ENCODE data around the gene PEX16.

PEX16 gene

DNA sequence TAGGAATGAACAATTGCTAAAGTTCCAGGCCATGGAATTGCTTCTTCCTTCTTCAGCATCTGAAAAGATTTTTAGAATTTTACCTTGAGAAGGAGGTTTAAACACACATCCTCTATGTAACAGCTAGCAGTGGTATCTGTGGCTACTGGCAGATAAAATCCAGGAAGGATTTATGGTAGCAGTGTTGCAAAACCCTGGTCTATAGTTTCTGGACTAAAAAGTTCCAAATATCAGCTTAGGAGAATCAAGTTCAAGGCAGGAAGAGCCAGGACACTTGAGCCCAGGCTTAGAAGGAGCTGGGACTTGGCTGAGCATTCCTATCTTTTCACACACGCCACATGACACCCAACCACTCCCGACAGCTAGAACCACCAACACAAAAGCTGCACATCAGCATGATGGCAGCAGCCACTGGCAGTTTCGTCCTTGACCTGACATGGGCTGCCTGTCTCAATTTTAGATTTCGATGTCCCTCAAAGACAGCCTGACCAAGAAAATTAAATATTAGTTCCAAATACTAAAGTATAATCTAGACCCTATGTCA is 18.9 kb upstream of the PEX16 start:
- TF ChIP-seq, protein P1, sequence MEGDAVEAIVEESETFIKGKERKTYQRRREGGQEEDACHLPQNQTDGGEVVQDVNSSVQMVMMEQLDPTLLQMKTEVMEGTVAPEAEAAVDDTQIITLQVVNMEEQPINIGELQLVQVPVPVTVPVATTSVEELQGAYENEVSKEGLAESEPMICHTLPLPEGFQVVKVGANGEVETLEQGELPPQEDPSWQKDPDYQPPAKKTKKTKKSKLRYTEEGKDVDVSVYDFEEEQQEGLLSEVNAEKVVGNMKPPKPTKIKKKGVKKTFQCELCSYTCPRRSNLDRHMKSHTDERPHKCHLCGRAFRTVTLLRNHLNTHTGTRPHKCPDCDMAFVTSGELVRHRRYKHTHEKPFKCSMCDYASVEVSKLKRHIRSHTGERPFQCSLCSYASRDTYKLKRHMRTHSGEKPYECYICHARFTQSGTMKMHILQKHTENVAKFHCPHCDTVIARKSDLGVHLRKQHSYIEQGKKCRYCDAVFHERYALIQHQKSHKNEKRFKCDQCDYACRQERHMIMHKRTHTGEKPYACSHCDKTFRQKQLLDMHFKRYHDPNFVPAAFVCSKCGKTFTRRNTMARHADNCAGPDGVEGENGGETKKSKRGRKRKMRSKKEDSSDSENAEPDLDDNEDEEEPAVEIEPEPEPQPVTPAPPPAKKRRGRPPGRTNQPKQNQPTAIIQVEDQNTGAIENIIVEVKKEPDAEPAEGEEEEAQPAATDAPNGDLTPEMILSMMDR (IDR thresholded peaks at IDR 0.05; ENCODE audit: low read length, missing control alignments): no peak
- H3K4me3 ChIP-seq (replicated peaks; ENCODE audit: low read depth, low read length): no peak overlapping the region
- no peak for DNase-seq (ENCODE audit: low read depth)

GRCh38 chr11:45935349-45936064 is 17.8 kb upstream of the PEX16 start:
- TF ChIP-seq, protein P1 (IDR thresholded peaks at IDR 0.05; ENCODE audit: low read length, missing control alignments): no peak
- no peak overlapping the region for H3K4me3 ChIP-seq (replicated peaks; ENCODE audit: low read depth, low read length)
- DNase-seq (ENCODE audit: low read depth): no peak

DNA sequence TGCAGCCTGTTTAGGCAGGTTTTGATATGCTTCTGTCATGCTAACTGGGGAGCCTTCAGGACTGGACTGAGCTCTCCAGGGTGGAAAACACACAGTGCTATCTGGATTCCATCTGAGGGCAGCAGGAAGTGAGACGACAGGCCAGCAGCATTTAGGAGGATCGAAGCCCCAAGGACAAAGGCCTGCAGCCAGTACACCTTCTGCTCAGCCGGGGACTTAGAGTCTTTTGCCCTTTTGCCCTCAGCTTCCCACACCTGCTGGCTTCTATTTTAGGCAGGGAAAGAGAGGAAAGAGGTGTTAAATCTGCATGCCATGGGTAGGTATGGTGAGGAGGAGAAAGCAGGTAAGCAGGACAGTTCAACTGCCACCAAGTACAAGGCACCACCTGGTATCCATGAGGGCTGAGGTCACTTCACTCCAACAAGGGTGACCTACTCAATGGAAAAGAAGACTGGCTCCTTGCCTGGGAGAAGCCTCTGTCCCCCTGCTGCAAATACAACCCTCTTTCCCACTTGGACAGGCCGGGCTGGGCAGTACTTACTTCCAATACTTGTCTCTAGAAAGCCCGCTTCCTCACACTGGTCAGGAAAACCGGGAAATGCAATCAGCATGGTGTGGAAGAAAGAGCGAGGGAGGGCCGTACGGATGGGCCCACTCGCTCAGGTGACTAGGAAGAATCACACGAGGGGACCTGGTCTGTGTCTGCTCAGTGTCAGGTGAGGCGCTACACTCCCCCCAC is 17.1 kb upstream of the PEX16 start:
- DNase-seq (ENCODE audit: low read depth): no peak
- TF ChIP-seq, protein P1 (IDR thresholded peaks at IDR 0.05; ENCODE audit: low read length, missing control alignments): no peak
- H3K4me3 ChIP-seq (replicated peaks; ENCODE audit: low read depth, low read length): no peak overlapping the region

- H3K4me3 ChIP-seq (replicated peaks; ENCODE audit: low read depth, low read length): no peak overlapping the region
- DNase-seq (ENCODE audit: low read depth): no peak
- TF ChIP-seq, protein P1 (IDR thresholded peaks at IDR 0.05; ENCODE audit: low read length, missing control alignments): no peak
Observed at GRCh38 chr11:45933846-45934579, 16.3 kb upstream of the PEX16 start.

DNA sequence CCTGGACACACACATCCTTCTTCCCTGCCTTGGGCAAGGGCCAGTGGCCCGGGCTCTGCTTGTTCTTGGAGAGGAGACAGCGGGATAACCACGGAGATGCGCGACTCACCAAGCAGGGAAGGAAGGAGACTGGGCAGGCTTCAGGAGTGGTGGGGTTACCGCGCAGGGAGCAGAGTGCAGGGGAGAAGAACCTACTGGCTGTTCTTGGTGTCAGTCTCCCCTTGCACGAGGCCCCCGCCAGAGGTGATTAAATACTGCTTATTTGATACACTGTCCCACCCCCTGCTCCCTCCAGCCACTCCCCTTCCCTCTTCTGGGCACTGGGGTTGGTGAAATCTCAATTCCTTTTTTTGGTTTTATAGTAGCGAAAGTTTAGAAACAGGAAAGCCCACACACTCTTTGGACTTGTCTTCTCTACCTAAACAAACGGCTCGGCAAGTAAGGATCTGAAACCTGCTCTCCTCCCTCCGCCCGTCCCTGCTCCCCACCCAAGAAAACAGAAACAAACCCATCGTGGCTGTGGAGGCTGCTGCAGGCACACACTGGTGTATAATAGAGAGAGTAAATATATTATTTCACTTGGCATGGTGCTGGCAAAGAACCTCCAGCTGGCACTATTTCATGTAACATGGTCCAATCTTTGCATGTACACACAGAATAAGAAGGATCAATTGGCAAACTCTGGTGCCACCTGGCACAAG is 15.6 kb upstream of the PEX16 start:
- H3K4me3 ChIP-seq (replicated peaks; ENCODE audit: low read depth, low read length): no peak overlapping the region
- TF ChIP-seq, protein P1 (IDR thresholded peaks at IDR 0.05; ENCODE audit: low read length, missing control alignments): no peak
- peak; percentile 13 for DNase-seq (ENCODE audit: low read depth)

DNA sequence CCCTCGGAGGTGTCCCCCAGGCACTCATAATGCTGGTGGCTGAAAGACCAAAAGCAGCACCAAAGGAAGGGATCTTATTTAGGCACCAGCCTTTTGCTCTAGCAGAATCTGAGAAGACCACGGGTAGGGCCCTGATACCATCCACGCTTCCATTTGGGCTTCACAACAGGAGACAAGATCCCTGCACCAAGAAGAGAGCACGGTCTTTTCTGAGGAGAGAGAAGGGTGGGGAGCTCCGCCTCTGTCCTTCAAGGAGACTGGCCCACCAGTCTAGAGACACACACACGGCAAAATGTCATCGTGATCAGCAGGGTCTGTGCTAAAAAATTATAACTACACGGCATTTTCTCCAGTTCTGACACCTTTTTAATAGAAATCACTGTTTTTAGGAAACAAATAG is 14.5 kb upstream of the PEX16 start:
- TF ChIP-seq, protein P1 (IDR thresholded peaks at IDR 0.05; ENCODE audit: low read length, missing control alignments): no peak
- no peak for DNase-seq (ENCODE audit: low read depth)
- no peak overlapping the region for H3K4me3 ChIP-seq (replicated peaks; ENCODE audit: low read depth, low read length)
